Stimulated activated CD4-positive, alpha-beta T cell treated with anti-CD3 and anti-CD28 coated beads, Interleukin-12 subunit alpha, Interleukin-12 subunit beta, amount 100 ng/mL, for 4 hours (primary cell): ENCODE data around the gene PFKM.
A peak's percentile ranks its signal among the peaks of the same experiment; 100 is the strongest.

Experiments used
- DNase-seq: peaks from one replicate; pipeline ENCODE4 v3.0.0-alpha.2; 2020

PFKM gene

GRCh38 chr12:48189331-48190125 lies 70.4 kb downstream of the PFKM start:
- peak; percentile 59 for DNase-seq

DNA sequence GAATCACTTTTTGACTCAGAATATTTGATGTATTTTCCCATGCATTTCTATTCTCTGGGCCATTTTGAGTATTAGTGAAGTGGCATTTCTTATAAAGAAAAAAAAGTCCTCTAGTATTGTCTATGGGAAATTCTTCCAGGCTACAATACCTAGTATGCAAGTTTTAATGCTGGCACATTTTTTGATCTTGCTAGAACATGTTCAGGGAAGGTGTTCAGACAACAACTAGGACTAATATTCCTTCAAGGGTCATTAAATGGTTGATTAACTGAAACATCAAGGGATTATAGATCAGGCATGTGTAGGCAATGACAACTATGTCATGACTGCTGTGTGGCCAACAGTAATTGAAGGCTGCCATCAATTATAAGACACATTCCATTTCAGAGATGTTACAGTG lies 71.9 kb downstream of the PFKM start:
- DNase-seq: no peak

GRCh38 chr12:48192861-48193260 lies 73.7 kb downstream of the PFKM start:
- no peak for DNase-seq

DNA sequence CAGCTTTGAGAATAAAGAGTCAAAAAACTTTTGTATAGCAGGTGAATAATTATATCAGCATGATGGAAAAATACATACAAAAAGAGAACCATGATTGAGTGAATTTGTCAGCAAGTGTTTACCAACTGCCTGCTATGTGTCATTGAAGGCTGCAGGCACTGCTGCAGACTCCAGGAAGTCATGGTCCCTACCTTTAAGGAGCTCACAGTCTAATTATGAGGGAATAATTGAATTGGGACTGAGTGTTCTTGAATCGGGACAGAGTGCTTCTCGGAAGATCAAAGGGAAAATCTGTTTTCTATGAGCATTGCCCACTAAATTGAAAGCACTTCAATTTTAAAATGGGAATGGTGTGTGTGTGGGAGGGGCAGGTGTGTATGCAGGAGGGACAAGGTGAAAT lies 74.5 kb downstream of the PFKM start:
- DNase-seq: no peak

GRCh38 chr12:48194799-48195201 lies 75.6 kb downstream of the PFKM start:
- no peak for DNase-seq
